CD1c-positive myeloid dendritic cell (primary cell): ENCODE data around the gene IL17REL.
"Not testable (repeated sequence)": the region's sequence is repeated elsewhere in the genome, so short reads cannot be mapped to it uniquely, and the experiment has no call there.

Experiments used
- DNase-seq: peaks from one replicate; pipeline ENCODE4 v3.0.0-alpha.2; 2016; ENCODE audit errors: extremely low spot score

The IL17REL gene

GRCh38 chr22:49989826-49990225 is 22.7 kb downstream of the IL17REL start:
- DNase-seq: not testable (repeated sequence)

- DNase-seq: no peak
Observed at GRCh38 chr22:49986325-49986724, 26.2 kb downstream of the IL17REL start.

GRCh38 chr22:49983148-49984042 is 29.2 kb downstream of the IL17REL start:
- no peak for DNase-seq

- not testable (repeated sequence) for DNase-seq
Observed at GRCh38 chr22:49981799-49982198, 30.8 kb downstream of the IL17REL start.

GRCh38 chr22:49979587-49980264 is 32.8 kb downstream of the IL17REL start:
- peak; percentile 73 for DNase-seq

- no peak for DNase-seq
Observed at GRCh38 chr22:49977578-49977977, 35.0 kb downstream of the IL17REL start.

- DNase-seq: peak; percentile 79
Observed at GRCh38 chr22:49976439-49977175, 36.0 kb downstream of the IL17REL start.

GRCh38 chr22:49975543-49976389 is 36.8 kb downstream of the IL17REL start:
- DNase-seq: no peak

- DNase-seq: no peak
Observed at GRCh38 chr22:49973018-49973961, 39.3 kb downstream of the IL17REL start.

GRCh38 chr22:49972163-49973017 is 40.2 kb downstream of the IL17REL start:
- no peak for DNase-seq

GRCh38 chr22:49971232-49972162 is 41.1 kb downstream of the IL17REL start:
- peak; percentile 89 for DNase-seq

- peak; percentile 98 for DNase-seq
Observed at GRCh38 chr22:49970528-49971231, 41.9 kb downstream of the IL17REL start.

- peak; percentile 44 for DNase-seq
Observed at GRCh38 chr22:49969751-49970527, 42.6 kb downstream of the IL17REL start.

GRCh38 chr22:49968831-49969661 is 43.5 kb downstream of the IL17REL start:
- DNase-seq: no peak

GRCh38 chr22:49968313-49968830 is 44.2 kb downstream of the IL17REL start:
- DNase-seq: no peak
